ENCODE data around the gene NELL2.
"Not testable (repeated sequence)": the region's sequence is repeated elsewhere in the genome, so short reads cannot be mapped to it uniquely, and the experiment has no call there.

The NELL2 gene

DNA sequence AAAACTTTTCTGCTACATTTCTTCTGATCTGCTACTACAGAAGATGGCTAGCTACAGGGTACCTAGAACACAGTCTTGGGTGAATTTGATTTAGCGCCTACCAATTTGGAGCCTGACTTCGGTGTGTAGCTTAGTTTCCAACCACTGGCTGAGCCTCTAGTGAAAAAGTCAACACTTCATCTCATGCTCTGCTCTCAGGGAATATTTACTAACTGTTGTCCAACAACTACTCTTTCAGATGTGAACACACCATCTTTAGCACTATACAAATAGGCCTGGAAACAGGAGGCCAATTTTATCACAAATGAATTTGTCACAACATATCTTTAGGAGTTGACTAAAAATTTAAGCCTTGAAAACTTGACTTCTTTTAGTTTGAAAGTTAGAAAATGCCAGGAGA is 167.9 kb downstream of the NELL2 start:
- TF ChIP-seq, protein P1, sequence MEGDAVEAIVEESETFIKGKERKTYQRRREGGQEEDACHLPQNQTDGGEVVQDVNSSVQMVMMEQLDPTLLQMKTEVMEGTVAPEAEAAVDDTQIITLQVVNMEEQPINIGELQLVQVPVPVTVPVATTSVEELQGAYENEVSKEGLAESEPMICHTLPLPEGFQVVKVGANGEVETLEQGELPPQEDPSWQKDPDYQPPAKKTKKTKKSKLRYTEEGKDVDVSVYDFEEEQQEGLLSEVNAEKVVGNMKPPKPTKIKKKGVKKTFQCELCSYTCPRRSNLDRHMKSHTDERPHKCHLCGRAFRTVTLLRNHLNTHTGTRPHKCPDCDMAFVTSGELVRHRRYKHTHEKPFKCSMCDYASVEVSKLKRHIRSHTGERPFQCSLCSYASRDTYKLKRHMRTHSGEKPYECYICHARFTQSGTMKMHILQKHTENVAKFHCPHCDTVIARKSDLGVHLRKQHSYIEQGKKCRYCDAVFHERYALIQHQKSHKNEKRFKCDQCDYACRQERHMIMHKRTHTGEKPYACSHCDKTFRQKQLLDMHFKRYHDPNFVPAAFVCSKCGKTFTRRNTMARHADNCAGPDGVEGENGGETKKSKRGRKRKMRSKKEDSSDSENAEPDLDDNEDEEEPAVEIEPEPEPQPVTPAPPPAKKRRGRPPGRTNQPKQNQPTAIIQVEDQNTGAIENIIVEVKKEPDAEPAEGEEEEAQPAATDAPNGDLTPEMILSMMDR (IDR thresholded peaks at IDR 0.05; ENCODE audit: insufficient read depth, low read length, poor library complexity, severe bottlenecking): no peak
- DNase-seq (ENCODE audit: extremely low read depth, insufficient read length): no peak
- no peak overlapping the region for H3K4me3 ChIP-seq (replicated peaks; ENCODE audit: low read depth, low read length)
- no peaks in the 10 kb centered on the region for H3K36me3 ChIP-seq (ENCODE audit: control insufficient read depth, insufficient read depth, low read length)
- H3K27me3 ChIP-seq (replicated peaks; ENCODE audit: control insufficient read depth, insufficient read depth, low read length): no peaks in the 10 kb centered on the region

DNA sequence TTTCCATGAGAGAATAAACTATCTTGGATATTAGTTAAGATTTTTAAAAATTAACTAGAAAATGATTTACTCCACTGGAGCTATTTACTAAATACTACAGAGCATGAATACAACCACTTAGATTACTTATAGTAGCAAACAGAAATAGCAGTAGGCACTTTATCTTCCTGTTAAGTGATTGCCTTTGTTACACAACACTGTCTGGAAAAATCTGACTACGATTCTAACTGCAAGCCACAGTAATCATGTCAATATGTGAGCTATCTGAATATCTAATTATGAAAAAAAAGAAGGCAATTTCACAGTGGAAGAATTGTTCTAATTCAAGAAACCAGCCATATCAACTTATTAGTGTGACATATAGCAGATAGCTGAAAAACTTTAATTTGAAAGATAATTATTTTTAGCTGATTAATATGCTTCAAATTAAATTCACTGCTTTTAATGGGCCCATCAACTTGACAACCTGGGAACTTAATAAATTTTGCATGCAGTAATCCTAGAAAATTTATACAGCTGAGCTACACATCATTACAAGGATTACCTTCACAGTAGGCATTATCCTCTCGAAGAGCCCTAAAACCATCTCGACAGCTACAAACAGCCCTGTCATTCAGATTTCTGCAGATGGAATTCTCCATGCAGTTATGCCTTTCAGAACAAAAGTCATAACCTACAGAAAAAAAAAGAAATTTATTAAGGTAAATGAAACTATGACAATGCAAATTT is 172.8 kb downstream of the NELL2 start:
- no peaks in the 10 kb centered on the region for H3K36me3 ChIP-seq (ENCODE audit: control insufficient read depth, insufficient read depth, low read length)
- no peak overlapping the region for H3K4me3 ChIP-seq (replicated peaks; ENCODE audit: low read depth, low read length)
- TF ChIP-seq, protein P1 (IDR thresholded peaks at IDR 0.05; ENCODE audit: insufficient read depth, low read length, poor library complexity, severe bottlenecking): no peak
- no peak for DNase-seq (ENCODE audit: extremely low read depth, insufficient read length)
- H3K27me3 ChIP-seq (replicated peaks; ENCODE audit: control insufficient read depth, insufficient read depth, low read length): no peaks in the 10 kb centered on the region

DNA sequence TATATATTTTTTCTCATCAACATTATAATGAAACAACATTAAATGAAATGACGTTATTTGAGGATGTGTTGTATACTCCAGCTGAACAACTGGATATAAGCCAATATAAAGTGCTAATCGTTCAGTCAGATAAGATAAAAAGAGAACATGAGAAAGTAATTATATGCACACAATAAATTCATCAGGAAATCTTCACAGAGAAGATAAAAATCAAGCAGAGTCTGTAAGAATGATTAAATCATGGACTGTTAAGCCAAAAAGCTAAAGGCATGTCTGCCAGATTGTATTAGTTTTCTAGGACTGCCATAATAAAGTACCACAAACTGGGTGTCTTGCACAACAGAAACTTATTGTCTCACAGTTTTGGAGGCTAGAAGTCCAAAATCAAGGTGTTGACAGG is 178.6 kb downstream of the NELL2 start:
- H3K4me3 ChIP-seq (replicated peaks; ENCODE audit: low read depth, low read length): no peak overlapping the region
- no peak for DNase-seq (ENCODE audit: extremely low read depth, insufficient read length)
- H3K36me3 ChIP-seq (ENCODE audit: control insufficient read depth, insufficient read depth, low read length): no peaks in the 10 kb centered on the region

DNA sequence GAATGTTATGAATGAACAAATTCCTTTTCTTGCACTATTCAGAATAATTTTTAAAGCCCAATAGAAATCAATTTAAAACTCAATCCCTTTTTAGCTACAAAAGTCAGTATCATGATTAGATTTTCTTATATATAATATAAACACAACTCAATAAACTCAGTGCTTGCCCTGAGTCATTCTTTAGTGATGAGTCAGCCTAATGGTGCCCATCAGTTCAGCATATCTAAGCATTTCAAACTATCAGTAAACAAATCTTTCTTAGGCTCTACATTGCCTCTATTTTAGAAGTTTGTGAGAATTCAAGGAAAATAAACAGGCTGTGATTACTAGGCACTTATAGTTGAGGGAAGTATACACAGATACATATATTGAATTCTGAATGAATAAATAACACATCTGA is 179.6 kb downstream of the NELL2 start:
- TF ChIP-seq, protein P1 (IDR thresholded peaks at IDR 0.05; ENCODE audit: insufficient read depth, low read length, poor library complexity, severe bottlenecking): no peak
- no peak overlapping the region for H3K4me3 ChIP-seq (replicated peaks; ENCODE audit: low read depth, low read length)
- no peaks in the 10 kb centered on the region for H3K36me3 ChIP-seq (ENCODE audit: control insufficient read depth, insufficient read depth, low read length)
- DNase-seq (ENCODE audit: extremely low read depth, insufficient read length): no peak
- no peaks in the 10 kb centered on the region for H3K27me3 ChIP-seq (replicated peaks; ENCODE audit: control insufficient read depth, insufficient read depth, low read length)

More for the DNA sequence above, 178.6 kb downstream of the NELL2 start:
- no peaks in the 10 kb centered on the region for H3K27me3 ChIP-seq (replicated peaks; ENCODE audit: control insufficient read depth, insufficient read depth, low read length)
- TF ChIP-seq, protein P1 (IDR thresholded peaks at IDR 0.05; ENCODE audit: insufficient read depth, low read length, poor library complexity, severe bottlenecking): no peak

DNA sequence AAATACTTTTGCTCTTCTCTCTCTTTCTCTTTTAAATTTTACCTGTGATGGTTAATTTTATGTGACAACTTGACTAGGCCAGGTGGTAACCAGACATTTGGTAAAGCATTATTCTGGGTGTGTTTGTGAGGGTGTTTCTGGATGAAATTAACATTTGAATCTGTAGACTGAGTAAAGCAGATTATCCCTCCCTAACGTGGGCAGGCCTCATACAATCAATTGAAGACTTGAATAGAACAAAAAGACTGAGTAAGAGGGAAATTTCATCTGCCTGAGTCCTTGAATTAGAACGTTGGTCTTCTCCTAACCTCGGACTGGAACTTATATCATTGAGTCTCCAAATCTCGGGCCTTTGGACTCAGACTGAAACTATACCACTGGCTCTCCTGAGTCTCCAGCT is 182.1 kb downstream of the NELL2 start:
- H3K27me3 ChIP-seq (replicated peaks; ENCODE audit: control insufficient read depth, insufficient read depth, low read length): no peaks in the 10 kb centered on the region
- H3K4me3 ChIP-seq (replicated peaks; ENCODE audit: low read depth, low read length): no peak overlapping the region
- H3K36me3 ChIP-seq (ENCODE audit: control insufficient read depth, insufficient read depth, low read length): no peaks in the 10 kb centered on the region
- DNase-seq (ENCODE audit: extremely low read depth, insufficient read length): no peak
- TF ChIP-seq, protein P1 (IDR thresholded peaks at IDR 0.05; ENCODE audit: insufficient read depth, low read length, poor library complexity, severe bottlenecking): no peak

DNA sequence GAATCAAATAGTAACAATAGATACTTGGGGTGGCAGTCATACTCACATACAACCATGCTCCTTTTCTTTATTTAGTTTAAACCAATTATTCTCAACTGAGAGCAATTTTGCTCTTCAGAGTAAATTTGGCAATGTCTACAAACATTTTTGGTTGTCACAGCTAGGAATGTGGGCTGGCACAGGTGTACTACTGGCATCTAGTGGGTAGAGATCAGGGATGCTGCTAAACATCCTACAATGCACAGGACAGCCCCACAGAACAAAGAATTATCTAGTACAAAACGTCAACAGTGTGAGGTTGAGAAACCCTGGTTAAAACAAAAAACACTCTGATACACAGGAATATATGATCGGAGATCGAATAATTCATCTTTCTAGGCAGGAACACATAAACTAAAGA is 186.5 kb downstream of the NELL2 start:
- Histone ChIP-seq H3K36me3 (ENCODE audit: control insufficient read depth, insufficient read depth, low read length) (no peaks in the 10 kb centered on the region), H3K4me3 (replicated peaks; ENCODE audit: low read depth, low read length) (no peak overlapping the region), H3K27me3 (replicated peaks; ENCODE audit: control insufficient read depth, insufficient read depth, low read length) (no peaks in the 10 kb centered on the region)
- DNase-seq (ENCODE audit: extremely low read depth, insufficient read length): no peak
- TF ChIP-seq, protein P1 (IDR thresholded peaks at IDR 0.05; ENCODE audit: insufficient read depth, low read length, poor library complexity, severe bottlenecking): no peak

DNA sequence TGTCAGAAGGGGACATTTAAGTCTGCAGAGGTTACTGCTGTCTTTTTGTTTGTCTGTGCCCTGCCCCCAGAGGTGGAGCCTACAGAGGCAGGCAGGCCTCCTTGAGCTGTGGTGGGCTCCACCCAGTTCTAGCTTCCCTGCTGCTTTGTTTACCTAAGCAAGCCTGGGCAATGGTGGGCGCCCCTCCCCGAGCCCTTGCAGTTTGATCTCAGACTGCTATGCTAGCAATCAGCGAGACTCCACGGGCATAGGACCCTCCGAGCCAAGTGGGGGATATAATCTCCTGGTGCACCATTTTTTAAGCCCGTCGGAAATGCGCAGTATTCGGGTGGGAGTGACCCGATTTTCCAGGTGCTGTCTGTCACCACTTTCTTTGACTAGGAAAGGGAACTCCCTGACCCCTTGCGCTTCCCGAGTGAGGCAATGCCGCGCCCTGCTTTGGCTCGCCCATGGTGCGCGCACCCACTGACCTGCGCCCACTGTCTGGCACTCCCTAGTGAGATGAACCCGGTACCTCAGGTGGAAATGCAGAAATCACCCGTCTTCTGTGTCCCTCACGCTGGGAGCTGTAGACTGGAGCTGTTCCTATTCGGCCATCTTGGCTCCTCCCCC is 189.2 kb downstream of the NELL2 start:
- DNase-seq (ENCODE audit: extremely low read depth, insufficient read length); H3K27me3 ChIP-seq (replicated peaks; ENCODE audit: control insufficient read depth, insufficient read depth, low read length); H3K36me3 ChIP-seq (ENCODE audit: control insufficient read depth, insufficient read depth, low read length); H3K4me3 ChIP-seq (replicated peaks; ENCODE audit: low read depth, low read length): not testable (repeated sequence)

Data from GM06990 (cell line).